Ascending aorta (tissue), 2 donors: Measurements from ENCODE around the gene ECM2. TPM values are rescaled to one million over a fixed set of nuclear protein-coding genes. Genes with fewer than 3 reads are reported as not detected.

ENCODE experiments used
- DNase-seq, 2 donors: peaks; one replicate each; pipeline ENCODE4 v3.0.0-alpha.2; 2019; ENCODE audit warnings: low spot score in 2 of 2
- H3K27ac ChIP-seq, 2 donors: fragments of 200-600 bp; sonication (generic); one replicate each; pipeline ENCODE4 v1.5.1; 2016 to 2017; ENCODE audit warnings: mild to moderate bottlenecking in 1 of 2
- H3K27me3 ChIP-seq: fragments of 200-600 bp; sonication (generic); one replicate; pipeline ENCODE4 v1.5.1; 2017
- H3K36me3 ChIP-seq, 2 donors: fragments of 200-600 bp; sonication (generic); one replicate each; pipeline ENCODE4 v1.5.1; 2016
- H3K4me1 ChIP-seq, 2 donors: fragments of 200-600 bp; sonication (generic); one replicate each; pipeline ENCODE4 v1.5.1; 2016 to 2017; ENCODE audit warnings: mild to moderate bottlenecking in 1 of 2
- H3K4me3 ChIP-seq, 2 donors: fragments of 200-600 bp; sonication (generic); one replicate each; pipeline ENCODE4 v1.5.1; 2016 to 2017; ENCODE audit warnings: mild to moderate bottlenecking in 1 of 2
- H3K9me3 ChIP-seq, 2 donors: fragments of 200-600 bp; sonication (generic); one replicate each; pipeline ENCODE4 v1.5.1; 2016
- CTCF ChIP-seq, 3 experiments: fragments of 200-600 bp in 2 of 3; fragments of 450-650 bp in 1 of 3; sonication (generic) in 2 of 3; IDR thresholded peaks; one replicate each; pipeline ENCODE4 v1.5.1; 2016 to 2019; ENCODE audit warnings: antibody characterized with exemption in 3 of 3, mild to moderate bottlenecking in 1 of 3, moderate library complexity in 1 of 3
- intact Hi-C: fragments of 100-400 bp; cut with DNase I; formaldehyde crosslinking; loops from one replicate; pipeline ENCODE4 v1.15.1; 2023
- total RNA-seq: library from RNA; depleted of rRNA; stranded (reverse); fragments of >200 nt; gene quantifications from one replicate; pipeline ENCODE4 v1.1.0, GENCODE V29; 2016

ECM2 gene
- total RNA-seq, 1 donor from 2014 or later = 20.1 TPM

- peak overlapping the region; percentile 72 for H3K27ac ChIP-seq
- H3K27me3 ChIP-seq = no peaks in the 10 kb centered on the region
- TF ChIP-seq CTCF (IDR thresholded peaks at IDR 0.05) = no peak
- H3K4me1 ChIP-seq = peaks cover 5 to 19% of the 10 kb centered on the region in 2 donors
- H3K9me3 ChIP-seq = peaks cover 3 to 29% of the 10 kb centered on the region in 2 donors
- no peaks in the 10 kb centered on the region for H3K36me3 ChIP-seq
- DNase-seq = no peak
- intact Hi-C loops = loop anchor here (2.0 to 5.0 kb wide), 4 partner anchors 28 to 127 kb away; no protein-coding TSS in a partner anchor
- peak overlapping the region; percentile 55 to 56 for H3K4me3 ChIP-seq
These were observed 1.1 kb downstream of the ECM2 start for GRCh38 chr9:92534674-92535073.

GRCh38 chr9:92534204-92534603 is 1.6 kb downstream of the ECM2 start:
- Histone ChIP-seq H3K36me3 (no peaks in the 10 kb centered on the region), H3K4me1 (peaks cover 5 to 19% of the 10 kb centered on the region in 2 donors), H3K27ac (peak overlapping the region in 1 of 2 donors; percentile 72), H3K27me3 (no peaks in the 10 kb centered on the region), H3K9me3 (peaks cover 3 to 29% of the 10 kb centered on the region in 2 donors), H3K4me3 (peak overlapping the region; percentile 55 to 56)
- no peak for TF ChIP-seq CTCF (IDR thresholded peaks at IDR 0.05)
- no peak for DNase-seq
- intact Hi-C loops = loop anchor here (2.0 kb wide), 1 partner anchor 27 kb away; no protein-coding TSS in a partner anchor

GRCh38 chr9:92530893-92531292 is 4.9 kb downstream of the ECM2 start:
- intact Hi-C loops = no loop called here

GRCh38 chr9:92529124-92529523 is 6.7 kb downstream of the ECM2 start:
- intact Hi-C loops = no loop called here
- no peak overlapping the region for H3K4me3 ChIP-seq
- DNase-seq = no peak
- no peaks in the 10 kb centered on the region for H3K4me1 ChIP-seq
- no peaks in the 10 kb centered on the region for H3K27me3 ChIP-seq
- TF ChIP-seq CTCF (IDR thresholded peaks at IDR 0.05) = no peak
- no peak overlapping the region for H3K27ac ChIP-seq
- H3K36me3 ChIP-seq = no peaks in the 10 kb centered on the region
- peaks cover 3 to 29% of the 10 kb centered on the region in 2 donors for H3K9me3 ChIP-seq

More at GRCh38 chr9:92530893-92531292, 4.9 kb downstream of the ECM2 start:
- Histone ChIP-seq H3K4me1 (no peaks in the 10 kb centered on the region), H3K36me3 (no peaks in the 10 kb centered on the region), H3K27me3 (no peaks in the 10 kb centered on the region), H3K4me3 (no peak overlapping the region), H3K27ac (no peak overlapping the region), H3K9me3 (peaks cover 3 to 29% of the 10 kb centered on the region in 2 donors)
- DNase-seq = no peak
- no peak for TF ChIP-seq CTCF (IDR thresholded peaks at IDR 0.05)

- no peak for TF ChIP-seq CTCF (IDR thresholded peaks at IDR 0.05)
- Histone ChIP-seq H3K36me3 (no peaks in the 10 kb centered on the region), H3K27ac (peak overlapping the region; percentile 7 to 44), H3K27me3 (no peaks in the 10 kb centered on the region), H3K4me3 (no peak overlapping the region), H3K4me1 (no peaks in the 10 kb centered on the region), H3K9me3 (peaks cover 3 to 29% of the 10 kb centered on the region in 2 donors)
- intact Hi-C loops = no loop called here
- DNase-seq = no peak
These were observed 7.3 kb downstream of the ECM2 start for GRCh38 chr9:92528522-92528849.
